ENCODE measurements around the gene PARVA.
A peak's percentile ranks its signal among the peaks of the same experiment; 100 is the strongest.

The PARVA gene

GRCh38 chr11:12435264-12435663 lies 57.9 kb downstream of the PARVA start:
- no peak for DNase-seq (ENCODE audit: low read depth, low spot score)
- in situ Hi-C loops (cut with HindIII; ENCODE audit: low sequenced_read_pairs): no loop called here
- H3K4me3 ChIP-seq (ENCODE audit: low read depth, low read length): no peak overlapping the region
- TF ChIP-seq, protein P1, sequence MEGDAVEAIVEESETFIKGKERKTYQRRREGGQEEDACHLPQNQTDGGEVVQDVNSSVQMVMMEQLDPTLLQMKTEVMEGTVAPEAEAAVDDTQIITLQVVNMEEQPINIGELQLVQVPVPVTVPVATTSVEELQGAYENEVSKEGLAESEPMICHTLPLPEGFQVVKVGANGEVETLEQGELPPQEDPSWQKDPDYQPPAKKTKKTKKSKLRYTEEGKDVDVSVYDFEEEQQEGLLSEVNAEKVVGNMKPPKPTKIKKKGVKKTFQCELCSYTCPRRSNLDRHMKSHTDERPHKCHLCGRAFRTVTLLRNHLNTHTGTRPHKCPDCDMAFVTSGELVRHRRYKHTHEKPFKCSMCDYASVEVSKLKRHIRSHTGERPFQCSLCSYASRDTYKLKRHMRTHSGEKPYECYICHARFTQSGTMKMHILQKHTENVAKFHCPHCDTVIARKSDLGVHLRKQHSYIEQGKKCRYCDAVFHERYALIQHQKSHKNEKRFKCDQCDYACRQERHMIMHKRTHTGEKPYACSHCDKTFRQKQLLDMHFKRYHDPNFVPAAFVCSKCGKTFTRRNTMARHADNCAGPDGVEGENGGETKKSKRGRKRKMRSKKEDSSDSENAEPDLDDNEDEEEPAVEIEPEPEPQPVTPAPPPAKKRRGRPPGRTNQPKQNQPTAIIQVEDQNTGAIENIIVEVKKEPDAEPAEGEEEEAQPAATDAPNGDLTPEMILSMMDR (IDR thresholded peaks at IDR 0.05; ENCODE audit: low read depth, low read length): no peak

DNA sequence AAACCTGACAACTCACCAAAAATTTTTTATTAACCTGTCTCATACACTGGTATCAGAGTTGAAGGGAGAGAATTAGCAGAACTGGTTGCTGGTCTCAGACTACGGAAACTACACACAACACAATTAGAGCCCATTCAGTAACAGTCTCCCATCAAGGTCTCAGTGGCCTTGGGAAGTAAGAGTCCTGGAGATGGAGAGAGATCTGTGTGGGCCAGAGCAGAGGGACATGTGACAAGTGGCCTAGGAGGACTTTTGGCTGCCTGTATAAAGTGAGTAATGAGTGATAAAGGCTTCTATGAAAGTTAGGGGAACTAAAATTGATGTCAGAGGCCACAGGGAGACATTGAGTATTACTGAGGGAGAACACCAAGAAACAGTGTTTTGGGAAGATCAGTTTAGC lies 58.9 kb downstream of the PARVA start:
- TF ChIP-seq, protein P1 (IDR thresholded peaks at IDR 0.05; ENCODE audit: low read depth, low read length): no peak
- in situ Hi-C loops (cut with HindIII; ENCODE audit: low sequenced_read_pairs): no loop called here
- no peak overlapping the region for H3K4me3 ChIP-seq (ENCODE audit: low read depth, low read length)
- no peak for DNase-seq (ENCODE audit: low read depth, low spot score)

DNA sequence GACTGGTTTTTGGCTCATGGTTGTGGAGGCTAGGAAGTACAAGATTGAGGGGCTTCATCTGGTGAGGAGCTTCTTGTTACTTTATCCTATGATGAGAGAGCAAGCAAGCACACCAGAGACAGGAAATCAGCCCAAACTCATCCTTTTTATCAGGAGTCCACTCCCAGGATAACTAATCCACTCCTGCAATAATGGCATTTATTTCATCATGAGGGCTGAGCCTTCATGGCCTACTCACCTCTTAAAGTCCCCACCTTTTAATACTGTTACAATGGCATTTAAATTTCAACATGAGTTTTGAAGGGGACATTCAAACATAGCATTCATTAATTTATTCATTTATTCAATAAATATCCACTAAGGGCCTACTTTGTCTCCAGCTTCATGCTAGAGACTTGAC lies 60.9 kb downstream of the PARVA start:
- TF ChIP-seq, protein P1 (IDR thresholded peaks at IDR 0.05; ENCODE audit: low read depth, low read length): no peak
- DNase-seq (ENCODE audit: low read depth, low spot score): no peak
- no peak overlapping the region for H3K4me3 ChIP-seq (ENCODE audit: low read depth, low read length)
- in situ Hi-C loops (cut with HindIII; ENCODE audit: low sequenced_read_pairs): no loop called here

DNA sequence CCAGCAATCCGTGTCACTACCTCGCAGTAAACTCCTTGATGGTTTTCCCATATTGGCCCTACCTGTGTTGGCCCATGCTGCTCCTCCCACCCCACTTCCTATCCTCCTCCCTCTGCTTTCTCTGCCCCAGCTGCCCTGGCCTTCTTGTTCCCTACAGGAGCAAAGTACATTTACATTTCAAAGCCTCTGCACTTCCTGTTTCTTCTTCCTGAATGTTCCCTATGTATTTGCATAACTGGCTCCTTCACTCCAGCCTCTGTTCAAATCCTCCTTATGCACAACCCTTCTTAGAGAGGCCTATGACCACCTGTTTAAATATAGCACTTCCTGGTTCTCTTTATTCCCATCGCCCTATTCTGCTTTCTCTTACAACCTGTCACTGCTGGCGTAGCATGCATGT lies 62.2 kb downstream of the PARVA start:
- in situ Hi-C loops (cut with HindIII; ENCODE audit: low sequenced_read_pairs): no loop called here
- no peak for DNase-seq (ENCODE audit: low read depth, low spot score)

GRCh38 chr11:12440565-12440964 lies 63.2 kb downstream of the PARVA start:
- TF ChIP-seq, protein P1 (IDR thresholded peaks at IDR 0.05; ENCODE audit: low read depth, low read length): no peak
- no peak for DNase-seq (ENCODE audit: low read depth, low spot score)
- H3K4me3 ChIP-seq (ENCODE audit: low read depth, low read length): no peak overlapping the region
- in situ Hi-C loops (cut with HindIII; ENCODE audit: low sequenced_read_pairs): no loop called here

More for the DNA sequence above, 62.2 kb downstream of the PARVA start:
- TF ChIP-seq, protein P1 (IDR thresholded peaks at IDR 0.05; ENCODE audit: low read depth, low read length): no peak
- no peak overlapping the region for H3K4me3 ChIP-seq (ENCODE audit: low read depth, low read length)

DNA sequence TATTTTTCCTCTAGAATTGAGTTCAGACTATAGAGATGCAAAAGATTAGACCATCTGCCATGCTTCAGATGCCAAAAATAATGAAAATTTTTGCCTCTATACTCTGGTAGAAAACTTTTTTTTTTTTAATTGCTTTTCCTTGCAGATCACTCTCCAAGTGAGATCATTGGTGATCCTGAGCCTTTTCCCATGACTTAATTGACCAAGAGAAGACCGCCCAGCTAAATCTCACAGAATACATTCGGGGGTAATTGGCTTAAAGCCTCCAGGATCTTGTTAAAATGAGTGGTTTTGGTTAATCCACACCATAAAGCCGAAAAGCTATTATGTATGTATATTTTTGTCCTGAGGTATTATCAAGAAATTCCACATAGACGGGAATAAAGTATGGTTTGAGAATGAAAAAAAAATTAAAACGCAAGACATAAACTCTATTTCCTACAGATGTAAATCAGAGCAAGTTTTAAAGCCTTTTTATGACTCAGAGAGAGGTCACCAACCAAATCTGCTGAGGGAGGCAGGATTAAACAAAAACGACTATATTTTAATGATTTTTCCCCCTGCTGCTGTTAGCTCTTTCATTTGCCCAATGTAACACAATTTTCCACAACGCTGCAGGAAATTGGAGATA lies 64.0 kb downstream of the PARVA start:
- in situ Hi-C loops (cut with HindIII; ENCODE audit: low sequenced_read_pairs): no loop called here
- DNase-seq (ENCODE audit: low read depth, low spot score): peak; percentile 68
- H3K4me3 ChIP-seq (ENCODE audit: low read depth, low read length): no peak overlapping the region
- TF ChIP-seq, protein P1 (IDR thresholded peaks at IDR 0.05; ENCODE audit: low read depth, low read length): no peak
